NCI-H748 treated with DMSO at 0.1 percent for 48 hours (cell line): ENCODE measurements around the gene CYTIP.
"Not testable (repeated sequence)": the region's sequence is repeated elsewhere in the genome, so short reads cannot be mapped to it uniquely, and the experiment has no call there.

Experiments used
- DNase-seq: peaks from one replicate; lab custom pipeline; 2025; lab: John Stamatoyannopoulos, UW

The CYTIP gene

GRCh38 chr2:157368508-157368907 lies 75.4 kb downstream of the CYTIP start:
- DNase-seq = not testable (repeated sequence)

DNA sequence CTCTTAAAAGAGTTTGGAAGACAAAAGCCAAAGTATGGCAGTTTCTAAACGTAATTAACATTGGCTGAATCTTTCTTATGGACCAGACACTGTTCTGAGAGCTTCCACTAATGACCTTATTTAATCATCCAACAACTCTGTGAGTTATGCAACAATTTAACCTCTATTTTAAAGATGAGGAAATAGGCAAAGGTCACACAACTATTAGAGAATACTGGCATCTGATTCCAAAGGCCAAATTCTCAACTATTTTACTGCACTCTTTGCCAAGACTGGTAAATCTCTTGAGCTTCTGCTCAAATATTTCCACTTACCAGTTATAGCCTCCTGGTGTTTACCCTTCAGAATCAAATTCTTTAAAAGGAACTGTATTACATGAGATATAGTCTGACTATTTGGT lies 76.2 kb downstream of the CYTIP start:
- DNase-seq = no peak
